Fibroblast of the aortic adventitia (primary cell): ENCODE results near the gene NPC2. TPM values are rescaled to one million over a fixed set of nuclear protein-coding genes. Genes with fewer than 3 reads are reported as not detected.

ENCODE experiments used
- DNase-seq: peaks from one replicate; pipeline ENCODE4 v3.0.0-alpha.2; 2010; ENCODE audit warnings: low read depth
- H3K4me3 ChIP-seq: 2 replicates; pipeline ENCODE4 v1.5.1; 2011; ENCODE audit warnings: low read depth, mild to moderate bottlenecking, control low read depth, low read length, moderate library complexity
- CTCF ChIP-seq: IDR thresholded peaks from 2 replicates; pipeline ENCODE4 v1.5.1; 2011; ENCODE audit warnings: mild to moderate bottlenecking, low read length, control low read depth, inconsistent platforms; ENCODE audit not compliant: insufficient read depth
- total RNA-seq: library from RNA; depleted of rRNA; stranded (reverse); fragments of >200 nt; gene quantifications from 2 replicates; pipeline ENCODE4 v1.2.3, GENCODE V29; 2012; ENCODE audit warnings: low replicate concordance

The NPC2 gene
- total RNA-seq, 1 donor: 291 TPM

DNA sequence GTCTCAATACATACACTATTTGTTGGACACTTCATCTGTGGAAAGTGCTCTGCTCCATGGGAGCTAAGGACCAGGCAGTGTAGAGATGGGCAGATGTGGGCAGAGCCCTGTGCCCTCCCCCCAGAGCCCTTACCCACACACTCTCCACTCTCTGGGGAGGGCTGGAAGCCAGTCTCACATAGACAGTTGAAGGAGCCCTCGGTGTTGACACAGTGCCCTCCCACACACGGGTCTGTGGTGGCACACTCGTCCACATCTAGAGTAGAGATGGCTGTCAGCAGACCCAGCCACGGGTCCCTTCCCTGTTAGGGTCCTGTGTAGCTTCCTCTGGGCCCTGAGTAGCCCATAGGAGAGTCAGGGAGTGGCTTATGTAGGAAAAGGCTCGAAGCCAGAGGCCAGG is 14.7 kb upstream of the NPC2 start:
- TF ChIP-seq CTCF: no peak
- no peak for DNase-seq
- H3K4me3 ChIP-seq: no peak overlapping the region

GRCh38 chr14:74507085-74507484 is 14.0 kb upstream of the NPC2 start:
- no peak for DNase-seq
- no peak for TF ChIP-seq CTCF
- no peak overlapping the region for H3K4me3 ChIP-seq

GRCh38 chr14:74506411-74506851 is 13.3 kb upstream of the NPC2 start:
- no peak for DNase-seq
- no peak overlapping the region for H3K4me3 ChIP-seq
- TF ChIP-seq CTCF: no peak

DNA sequence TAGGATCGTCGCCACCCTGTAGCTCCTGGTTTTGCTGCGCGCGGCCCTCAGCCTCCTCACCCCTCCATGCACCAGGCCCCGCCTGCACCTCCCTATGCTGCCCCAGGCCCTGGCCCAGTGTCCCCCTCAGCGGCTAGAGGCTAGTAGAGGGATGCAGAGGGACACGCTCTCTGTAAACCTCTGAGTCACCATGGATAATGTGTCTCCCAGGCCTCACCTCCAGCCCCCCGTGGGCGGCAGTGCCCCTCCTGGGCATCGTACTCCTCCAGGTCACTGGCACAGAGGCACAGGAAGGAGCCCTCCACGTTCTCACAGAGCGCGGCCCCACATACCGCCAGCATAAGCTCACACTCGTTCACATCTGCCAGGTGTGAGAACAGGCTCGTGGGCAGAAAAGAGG is 12.7 kb upstream of the NPC2 start:
- no peak for TF ChIP-seq CTCF
- no peak overlapping the region for H3K4me3 ChIP-seq
- no peak for DNase-seq

- no peak overlapping the region for H3K4me3 ChIP-seq
- no peak for TF ChIP-seq CTCF
- no peak for DNase-seq
Measured at GRCh38 chr14:74504874-74505720, 12.0 kb upstream of the NPC2 start.

GRCh38 chr14:74504412-74504811 is 11.3 kb upstream of the NPC2 start:
- no peak for DNase-seq
- H3K4me3 ChIP-seq: no peak overlapping the region
- no peak for TF ChIP-seq CTCF
